ENCODE measurements around the gene BAHD1. TPM values are rescaled to one million over a fixed set of nuclear protein-coding genes. Genes with fewer than 3 reads are reported as not detected.

BAHD1 gene
- total and polyA plus RNA-seq, 2 experiments from 2014 or later = 11.2 to 40.1 TPM

- ATAC-seq = no peak
Measured at GRCh38 chr15:40501487-40501886, 60.7 kb downstream of the BAHD1 start.

GRCh38 chr15:40506964-40507571 is 66.3 kb downstream of the BAHD1 start:
- Mint-ChIP-seq H3K9me3 (no peaks in the 10 kb centered on the region), H3K4me3 (peak overlapping the region; percentile 44), H3K36me3 (ENCODE audit: low read depth) (no peaks in the 10 kb centered on the region; the same call in 2 of the 3 replicates), H3K27me3 (ENCODE audit: insufficient read depth, low read depth, poor library complexity) (peaks cover 16% of the 10 kb centered on the region), H3K27ac (no peak overlapping the region), H3K4me1 (peaks cover 15% of the 10 kb centered on the region)
- Histone ChIP-seq H3K36me3 (ENCODE audit: insufficient read depth) (no peaks in the 10 kb centered on the region), H3K4me1 (ENCODE audit: insufficient read depth) (peaks cover 9% of the 10 kb centered on the region; the same call in 1 of the 2 replicates), H3K27ac (ENCODE audit: low read depth) (no peak overlapping the region), H3K4me2 (peak overlapping the region; percentile 83), H3K9me2 (ENCODE audit: insufficient read depth) (no peaks in the 10 kb centered on the region), H3K27me3 (ENCODE audit: insufficient read depth) (peaks cover 43% of the 10 kb centered on the region), H2AFZ (peak overlapping the region; percentile 96), H3F3A (replicated peaks; ENCODE audit: low read depth) (peaks cover 8% of the 10 kb centered on the region), H3K4me3 (peak overlapping the region; percentile 55), H3K79me2 (replicated peaks; ENCODE audit: insufficient read depth) (no peaks in the 10 kb centered on the region), H4K20me1 (replicated peaks; ENCODE audit: insufficient read depth) (no peaks in the 10 kb centered on the region)
- DNase-seq (ENCODE audit: low spot score) (peak; percentile 95), ATAC-seq (peak; percentile 87)
- TF ChIP-seq CTCF (conservative IDR thresholded peaks at IDR 0.05; ENCODE audit: low read depth in 2 of 2) = peak; percentile 66 to 84
- no peak for TF ChIP-seq ZNF331 (CRISPR knock-in tag; IDR thresholded peaks at IDR 0.05; ENCODE audit: low read depth)

More at GRCh38 chr15:40501487-40501886, 60.7 kb downstream of the BAHD1 start:
- Mint-ChIP-seq H3K36me3 (ENCODE audit: low read depth) (no peaks in the 10 kb centered on the region), H3K4me3 (no peak overlapping the region), H3K27me3 (ENCODE audit: insufficient read depth, low read depth, poor library complexity) (peaks cover 5% of the 10 kb centered on the region), H3K4me1 (peaks cover 3% of the 10 kb centered on the region; the same call in 2 of the 3 replicates), H3K9me3 (no peaks in the 10 kb centered on the region), H3K27ac (no peak overlapping the region)
- H3K4me2 ChIP-seq = no peak overlapping the region
- H3K4me3 ChIP-seq = no peak overlapping the region
- H3K79me2 ChIP-seq (replicated peaks; ENCODE audit: insufficient read depth) = no peaks in the 10 kb centered on the region
- no peaks in the 10 kb centered on the region for H3K36me3 ChIP-seq (ENCODE audit: insufficient read depth)
- no peaks in the 10 kb centered on the region for H4K20me1 ChIP-seq (replicated peaks; ENCODE audit: insufficient read depth)
- no peaks in the 10 kb centered on the region; the same call in 1 of the 2 replicates for H3K27me3 ChIP-seq (ENCODE audit: insufficient read depth)
- H3K9me2 ChIP-seq (ENCODE audit: insufficient read depth) = no peaks in the 10 kb centered on the region
- H3F3A ChIP-seq (replicated peaks; ENCODE audit: low read depth) = 0 out of 2 replicates have a peak, but pooled peaks cover 3% of the 10 kb centered on the region
- H2AFZ ChIP-seq = no peak overlapping the region
- DNase-seq (ENCODE audit: low spot score) = no peak
- H3K27ac ChIP-seq (ENCODE audit: low read depth) = no peak overlapping the region
- H3K4me1 ChIP-seq (ENCODE audit: insufficient read depth) = peaks cover 1% of the 10 kb centered on the region; the same call in 1 of the 2 replicates
- no peak for TF ChIP-seq CREB1 (CRISPR knock-in tag; IDR thresholded peaks at IDR 0.05; ENCODE audit: low read depth)
- no peak for TF ChIP-seq POLR2AphosphoS5 (IDR thresholded peaks at IDR 0.05; ENCODE audit: low read depth)
- no peak for TF ChIP-seq JUNB (IDR thresholded peaks at IDR 0.05; ENCODE audit: unreplicated experiment)
- no peak for TF ChIP-seq REST (IDR thresholded peaks at IDR 0.05; ENCODE audit: unreplicated experiment)
- no peak for TF ChIP-seq STAT1 (IDR thresholded peaks at IDR 0.05; ENCODE audit: unreplicated experiment)
- TF ChIP-seq ZNF331 (CRISPR knock-in tag; IDR thresholded peaks at IDR 0.05; ENCODE audit: low read depth) = no peak

Measured in GM23338 (cell line).